HG02678 (cell line): Measurements from ENCODE around the gene GALNT16.
"Not testable (repeated sequence)": the region's sequence is repeated elsewhere in the genome, so short reads cannot be mapped to it uniquely, and the experiment has no call there.

ENCODE experiments used
- ATAC-seq: cut with Tn5 transposase; IDR thresholded peaks from one replicate; pipeline ENCODE4 v1.9.1; 2021; ENCODE audit warnings: mild to moderate bottlenecking, moderate library complexity; ENCODE audit not compliant: unreplicated experiment

GALNT16 gene

DNA sequence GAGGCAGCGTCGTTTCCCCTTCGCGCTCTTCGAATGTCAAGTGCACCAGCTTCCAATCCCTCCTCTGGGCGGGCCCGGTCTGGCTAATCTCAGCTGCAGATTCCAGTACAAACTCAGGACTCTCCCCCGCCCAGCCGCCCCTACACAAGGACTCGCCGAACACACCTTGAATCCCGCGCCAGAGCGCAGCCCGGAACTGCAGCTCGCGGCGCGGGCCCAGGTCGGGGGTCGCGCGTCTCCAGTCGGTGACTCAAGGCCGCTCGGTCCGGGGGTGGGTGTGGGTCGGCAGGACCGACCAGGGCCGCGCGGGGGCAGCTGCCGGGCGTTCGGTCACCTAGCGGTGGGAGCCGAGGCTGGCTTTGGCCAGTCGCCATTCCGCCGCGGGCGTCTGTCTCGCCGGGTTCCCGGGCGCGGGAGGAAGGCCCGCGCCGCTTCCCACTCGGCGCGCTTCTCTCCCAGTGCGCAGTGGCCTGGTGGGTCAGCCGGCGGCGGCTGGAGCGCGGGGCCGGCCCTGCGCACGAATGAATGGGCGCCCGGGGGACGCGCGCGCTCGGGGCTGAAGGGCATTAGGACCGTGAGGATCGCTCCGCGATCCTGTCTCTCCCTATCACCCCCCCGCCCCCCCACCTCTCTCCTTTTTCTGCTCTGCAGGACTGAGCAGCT is at the start of gene GALNT16:
GALNT16 (plus strand) TSS at position 632 of the 663 bp plus-strand sequence. CDS start 133 bp downstream, outside the sequence.
- ATAC-seq: no peak

GRCh38 chr14:69214393-69214792 is 45.6 kb upstream of the GALNT16 start:
- ATAC-seq: no peak

DNA sequence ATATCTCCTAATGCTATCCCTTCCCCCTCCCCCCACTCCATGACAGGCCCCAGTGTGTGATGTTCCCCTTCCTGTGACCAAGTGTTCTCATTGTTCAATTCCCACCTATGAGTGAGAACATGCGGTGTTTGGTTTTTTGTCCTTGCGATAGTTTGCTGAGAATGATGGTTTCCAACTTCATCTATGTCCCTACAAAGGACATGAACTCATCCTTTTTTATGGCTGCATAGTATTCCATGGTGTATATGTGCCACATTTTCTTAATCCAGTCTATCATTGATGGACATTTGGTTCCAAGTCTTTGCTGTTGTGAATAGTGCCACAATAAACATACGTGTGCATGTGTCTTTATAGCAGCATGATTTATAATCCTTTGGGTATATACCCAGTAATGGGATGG is 42.3 kb upstream of the GALNT16 start:
- ATAC-seq: not testable (repeated sequence)

GRCh38 chr14:69224946-69225345 is 35.0 kb upstream of the GALNT16 start:
- no peak for ATAC-seq

- no peak for ATAC-seq
Measured at GRCh38 chr14:69226178-69226577, 33.8 kb upstream of the GALNT16 start.

DNA sequence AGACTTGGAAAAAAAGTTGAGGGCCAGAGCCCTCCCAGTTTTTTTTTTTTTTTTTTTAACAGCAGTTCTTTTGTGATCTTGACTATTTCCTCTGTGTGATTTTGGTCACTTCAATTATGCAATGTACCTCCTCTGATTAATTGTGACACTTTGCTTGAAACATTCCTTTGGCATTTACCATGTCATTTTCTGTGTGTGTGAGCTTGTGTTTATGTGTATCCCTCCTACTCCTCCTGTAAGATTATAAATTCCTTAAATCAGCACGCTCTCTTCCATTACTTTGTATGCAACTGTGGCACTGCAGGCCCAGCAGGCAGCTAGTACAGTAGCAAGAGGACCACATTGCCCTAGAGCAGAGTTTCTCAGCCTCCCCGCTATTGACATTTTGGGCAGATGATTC is 33.2 kb upstream of the GALNT16 start:
- no peak for ATAC-seq

- ATAC-seq: no peak
Measured at GRCh38 chr14:69231486-69231885, 28.5 kb upstream of the GALNT16 start.

GRCh38 chr14:69232388-69232787 is 27.6 kb upstream of the GALNT16 start:
- no peak for ATAC-seq

DNA sequence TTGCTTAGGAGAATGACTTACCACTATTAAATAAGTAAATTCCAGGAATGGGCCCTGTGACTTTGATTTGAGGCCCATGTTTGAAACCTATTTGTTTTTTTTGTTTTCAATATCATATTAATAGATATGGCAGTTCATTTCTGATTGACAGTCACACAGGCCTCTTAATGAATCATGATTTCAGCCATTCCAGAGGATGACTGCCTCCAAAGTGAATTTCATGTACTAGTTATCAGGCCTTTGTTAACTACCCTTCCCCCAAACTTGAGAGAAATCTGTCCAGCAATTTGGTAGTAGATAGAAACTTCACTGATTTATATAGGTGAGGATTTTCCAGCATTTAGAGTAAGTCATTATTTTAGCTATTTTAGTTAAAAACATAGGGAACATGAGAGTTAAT is 25.9 kb upstream of the GALNT16 start:
- ATAC-seq: no peak

- no peak for ATAC-seq
Measured at GRCh38 chr14:69235708-69236107, 24.2 kb upstream of the GALNT16 start.

- no peak for ATAC-seq
Measured at GRCh38 chr14:69237142-69237541, 22.8 kb upstream of the GALNT16 start.

- ATAC-seq: no peak
Measured at GRCh38 chr14:69237584-69237983, 22.4 kb upstream of the GALNT16 start.

DNA sequence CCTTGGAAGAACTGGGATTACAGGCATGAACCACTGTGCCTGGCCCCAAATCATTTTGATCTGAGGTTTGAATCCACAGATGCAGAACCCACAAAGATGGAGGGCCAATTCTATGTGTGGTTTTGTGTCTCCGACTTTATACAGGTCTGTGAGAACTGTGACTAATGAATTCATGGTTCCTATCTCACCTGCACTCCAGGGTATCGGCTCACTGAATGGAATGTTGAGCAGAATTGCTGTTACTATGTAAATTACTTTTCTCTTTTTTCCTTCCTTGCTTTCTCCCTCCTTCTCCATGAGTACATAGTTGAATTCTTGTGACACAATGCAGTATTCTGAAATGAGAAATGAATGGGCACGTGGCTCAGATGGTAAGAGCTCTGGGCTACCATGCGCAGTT is 21.1 kb upstream of the GALNT16 start:
- no peak for ATAC-seq

- no peak for ATAC-seq
Measured at GRCh38 chr14:69240527-69241173, 19.3 kb upstream of the GALNT16 start.

GRCh38 chr14:69241577-69241976 is 18.4 kb upstream of the GALNT16 start:
- no peak for ATAC-seq

- ATAC-seq: no peak
Measured at GRCh38 chr14:69242311-69243224, 17.4 kb upstream of the GALNT16 start.

DNA sequence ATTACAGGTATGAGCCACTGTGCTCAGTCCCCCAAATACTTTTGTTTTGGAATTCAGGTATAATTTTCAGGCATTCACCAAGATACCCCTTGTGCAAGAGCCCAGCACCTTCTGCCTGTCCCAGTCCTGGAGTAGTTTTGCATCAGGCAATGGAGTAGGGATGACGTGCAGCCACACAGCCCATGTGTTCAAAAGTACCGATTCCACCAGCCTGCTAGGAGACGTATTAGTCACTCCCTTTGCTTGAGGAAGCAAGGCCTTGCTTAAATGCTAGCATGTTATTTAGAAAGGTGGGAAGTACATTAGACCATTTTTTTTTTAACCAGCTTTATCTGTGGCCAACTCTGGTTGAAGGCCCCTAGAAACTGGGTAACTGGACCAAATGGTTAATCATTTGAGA is 15.0 kb upstream of the GALNT16 start:
- no peak for ATAC-seq

DNA sequence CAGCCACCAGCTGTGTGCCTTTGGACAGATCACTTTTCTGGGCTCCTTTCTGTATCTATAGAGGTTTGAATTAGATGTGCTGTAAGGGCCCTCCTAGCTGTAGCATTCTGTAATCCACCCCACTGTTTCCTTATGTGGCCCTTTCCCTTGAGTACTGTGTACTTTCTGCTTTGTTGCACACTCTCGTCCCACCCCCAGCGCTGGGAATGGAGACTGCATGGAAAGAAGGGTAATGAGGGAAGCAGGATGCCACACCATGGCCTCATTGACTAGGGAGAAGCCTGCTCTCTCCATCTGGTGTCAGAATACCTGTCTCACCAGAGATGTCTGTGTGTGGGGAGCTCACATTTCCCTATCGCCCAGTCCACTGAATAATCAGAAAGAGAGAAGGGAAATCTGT is 13.6 kb upstream of the GALNT16 start:
- no peak for ATAC-seq

DNA sequence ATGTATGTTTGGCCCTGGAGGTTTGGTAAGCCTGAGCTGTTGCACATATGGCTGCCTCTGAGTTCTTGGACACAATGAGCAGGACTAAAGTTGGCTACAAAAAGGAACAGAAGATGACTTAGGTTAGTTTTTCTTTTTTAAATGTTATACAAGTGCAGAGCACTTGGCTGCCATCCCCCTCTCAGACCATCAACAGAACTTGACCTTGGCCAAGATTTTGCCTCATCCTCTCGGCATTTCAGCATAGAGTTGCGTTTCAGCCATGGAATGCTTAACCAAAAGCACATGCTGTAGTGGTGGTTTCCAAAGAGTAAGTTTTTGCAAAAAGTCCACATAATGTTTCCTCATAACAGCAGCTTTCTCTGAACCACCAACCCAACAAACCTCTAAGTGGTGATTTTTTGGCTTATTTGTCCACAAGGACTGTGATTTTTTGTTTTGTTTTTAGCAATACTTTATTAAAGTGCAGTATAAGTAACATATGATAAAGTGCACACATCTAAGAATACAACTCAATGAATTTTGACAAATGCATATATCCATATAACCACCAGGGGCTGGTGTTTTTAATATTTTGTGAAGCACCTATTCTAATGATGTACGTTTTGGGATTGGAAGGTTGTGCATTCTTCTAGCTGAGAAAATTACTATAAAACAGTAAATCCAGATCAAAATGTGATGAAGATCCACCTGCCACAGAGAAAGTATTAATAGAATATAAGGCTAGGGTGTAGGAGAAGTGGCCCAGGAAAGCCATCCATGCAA is 12.1 kb upstream of the GALNT16 start:
- no peak for ATAC-seq

DNA sequence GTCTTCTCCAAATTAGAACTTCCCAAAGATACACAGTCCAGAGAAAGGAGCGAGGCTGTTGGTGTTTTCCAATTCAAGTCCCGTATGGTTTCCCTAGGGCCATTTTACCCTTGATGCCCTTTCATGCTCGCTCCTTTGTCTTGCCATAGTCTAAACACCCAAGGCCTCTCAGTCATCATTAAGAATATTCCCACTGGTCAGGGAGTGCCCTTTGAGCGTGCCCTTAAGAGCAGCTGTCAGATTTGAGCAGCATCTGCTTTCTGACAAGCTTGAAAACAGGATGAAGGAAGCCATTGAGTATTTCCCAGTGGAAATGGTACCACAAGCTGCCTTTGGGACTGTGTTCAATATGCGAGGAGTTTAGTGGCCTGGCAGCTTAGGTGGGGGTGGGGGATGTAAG is 10.4 kb upstream of the GALNT16 start:
- ATAC-seq: no peak

DNA sequence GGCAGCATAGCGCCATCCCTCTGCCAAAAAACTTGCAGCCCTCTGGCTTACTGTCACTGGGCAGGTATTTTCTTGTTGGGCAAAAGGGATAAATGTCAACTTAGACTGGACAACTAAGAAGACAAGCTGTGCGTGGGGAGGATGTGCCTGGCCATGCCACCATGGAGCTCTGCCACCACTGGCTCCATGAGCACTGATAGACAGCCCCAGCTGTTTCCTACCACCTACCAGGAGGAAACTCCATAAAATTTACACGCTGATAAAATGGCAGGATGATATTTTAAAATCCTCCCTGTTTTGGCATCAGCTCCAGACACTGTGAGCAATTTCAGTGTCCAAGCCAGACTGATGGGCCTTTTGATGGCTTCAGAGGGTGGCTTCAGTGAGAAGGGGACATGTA is 7.1 kb upstream of the GALNT16 start:
- ATAC-seq: no peak
